HG03439 (cell line): ENCODE measurements around the gene RASGRP3.
"Not testable (repeated sequence)": the region's sequence is repeated elsewhere in the genome, so short reads cannot be mapped to it uniquely, and the experiment has no call there.

Experiments
- ATAC-seq: cut with Tn5 transposase; IDR thresholded peaks from one replicate; pipeline ENCODE4 v1.9.1; 2021; ENCODE audit warnings: mild to moderate bottlenecking, moderate library complexity; ENCODE audit not compliant: unreplicated experiment

Gene RASGRP3

GRCh38 chr2:33476131-33476792 lies at the start of gene RASGRP3:
TSS of gene RASGRP3 (plus strand) at chr2:33476649. CDS start at chr2:33515137, 38,488 bp downstream.
- ATAC-seq = peak; percentile 57

GRCh38 chr2:33426666-33427231 lies 49.7 kb upstream of the RASGRP3 start:
- ATAC-seq = no peak

DNA sequence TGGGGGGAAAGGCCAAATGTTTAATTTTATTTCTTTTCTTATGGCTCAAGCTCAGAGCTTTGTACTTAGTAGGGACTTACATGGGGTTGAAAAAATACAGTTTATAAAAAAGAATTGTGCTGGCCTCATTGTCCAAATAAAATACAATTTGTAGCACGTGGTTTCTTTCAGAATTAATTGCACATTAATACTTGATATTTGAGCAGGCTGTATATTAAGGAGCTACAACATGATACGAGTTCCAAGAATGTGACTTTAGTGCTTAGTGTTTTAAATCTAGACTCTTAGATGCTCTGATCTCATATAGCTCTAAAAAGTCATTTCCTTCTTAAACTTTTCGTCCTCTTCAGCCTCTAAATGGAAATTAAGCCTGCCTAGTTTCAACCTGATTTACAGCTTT lies 46.4 kb upstream of the RASGRP3 start:
- ATAC-seq = no peak

- ATAC-seq = no peak
Measured at GRCh38 chr2:33430856-33431255, 45.6 kb upstream of the RASGRP3 start.

DNA sequence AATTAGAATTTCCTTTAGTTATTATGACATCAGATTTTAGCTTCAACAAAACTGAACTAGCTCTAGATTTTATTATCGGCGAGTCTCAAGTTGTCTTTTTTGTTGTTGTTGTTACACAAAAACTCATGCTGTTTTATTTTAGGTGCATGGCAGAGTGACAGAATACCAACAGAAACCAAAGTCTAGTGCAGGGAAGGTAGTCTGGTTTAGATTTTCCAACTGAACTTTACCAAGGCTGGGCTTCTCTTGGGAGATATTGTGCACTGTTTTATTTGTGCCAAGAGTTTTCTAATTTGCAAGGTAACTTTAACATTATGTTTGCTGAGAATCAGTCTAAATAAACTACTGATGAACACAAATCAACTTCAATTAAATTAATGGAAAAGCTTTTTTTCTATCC lies 43.6 kb upstream of the RASGRP3 start:
- ATAC-seq = no peak

- no peak for ATAC-seq
Measured at GRCh38 chr2:33433279-33434235, 42.9 kb upstream of the RASGRP3 start.

- no peak for ATAC-seq
Measured at GRCh38 chr2:33435518-33435917, 40.9 kb upstream of the RASGRP3 start.

GRCh38 chr2:33436083-33436482 lies 40.4 kb upstream of the RASGRP3 start:
- ATAC-seq = no peak

- ATAC-seq = no peak
Measured at GRCh38 chr2:33437297-33437696, 39.2 kb upstream of the RASGRP3 start.

GRCh38 chr2:33437815-33438214 lies 38.6 kb upstream of the RASGRP3 start:
- no peak for ATAC-seq

DNA sequence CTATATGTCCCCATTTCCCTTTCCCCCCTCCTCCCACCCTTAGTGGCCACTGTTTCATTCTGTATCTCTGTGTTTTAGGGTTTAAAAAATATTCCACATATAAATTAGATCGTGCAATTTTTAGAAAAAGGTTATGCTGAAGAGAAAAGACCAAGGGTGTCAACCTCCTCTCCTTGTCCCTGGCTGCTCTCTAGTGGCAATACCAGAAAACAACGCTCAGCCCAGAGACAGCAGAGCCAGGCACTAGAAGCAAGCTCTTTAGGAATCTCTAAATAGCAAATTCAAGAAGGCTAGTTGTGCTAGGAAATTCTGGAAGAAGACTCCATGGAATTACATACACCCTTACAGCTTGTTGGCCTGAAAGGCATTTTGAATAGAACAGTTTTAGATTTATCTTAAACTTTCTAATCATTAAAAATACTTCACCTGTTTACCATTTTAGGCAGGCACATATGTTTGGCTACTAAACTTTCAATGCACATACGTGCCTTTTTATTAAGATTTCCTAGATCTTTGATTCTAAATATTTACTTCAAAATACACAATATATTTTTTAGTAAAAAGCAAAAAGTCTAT lies 35.1 kb upstream of the RASGRP3 start:
- ATAC-seq = no peak

GRCh38 chr2:33442052-33442451 lies 34.4 kb upstream of the RASGRP3 start:
- ATAC-seq = not testable (repeated sequence)

DNA sequence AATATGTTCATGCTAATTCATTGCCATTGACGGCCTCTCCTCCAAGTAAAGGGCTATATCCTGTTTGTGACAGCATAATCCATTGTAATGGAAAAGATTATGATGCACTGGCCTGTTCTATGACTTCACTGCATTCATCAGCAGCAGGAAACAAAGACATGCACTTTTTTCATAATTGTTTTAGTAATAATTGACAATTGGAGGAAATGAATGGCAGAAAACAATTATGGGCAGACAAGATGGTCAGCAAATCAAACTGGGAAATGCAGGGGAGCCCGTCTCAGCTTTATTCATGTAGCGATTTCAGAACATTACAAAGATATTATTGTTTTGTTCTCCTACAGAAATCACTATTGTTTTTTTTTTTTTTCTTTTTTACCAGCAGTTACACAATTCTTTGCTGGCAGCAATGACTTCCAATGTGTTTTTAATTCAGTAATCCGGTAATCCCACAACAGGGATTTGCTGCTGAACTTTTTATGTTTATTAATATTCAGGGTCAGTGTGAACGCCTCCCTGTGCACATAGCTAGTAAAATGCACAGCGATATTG lies 33.8 kb upstream of the RASGRP3 start:
- ATAC-seq = no peak

- no peak for ATAC-seq
Measured at GRCh38 chr2:33443274-33443829, 33.1 kb upstream of the RASGRP3 start.

DNA sequence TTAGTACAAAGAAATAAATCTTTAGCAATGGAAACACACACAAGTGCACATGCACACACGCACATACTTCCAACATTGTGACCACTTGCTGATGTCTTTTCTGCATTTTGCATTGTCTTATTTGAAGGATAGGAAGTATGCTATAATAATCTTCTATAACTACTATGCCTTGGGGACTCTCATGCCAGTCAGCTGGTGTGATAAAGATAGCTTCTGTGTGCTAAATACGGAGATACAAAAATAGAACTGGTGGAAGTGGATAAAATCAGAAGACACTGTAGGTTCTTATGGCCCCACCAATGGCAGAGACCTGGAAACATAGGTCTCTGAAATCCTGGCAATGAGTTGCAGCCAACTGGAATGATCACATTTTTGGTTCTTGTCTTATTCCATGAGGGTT lies 31.5 kb upstream of the RASGRP3 start:
- no peak for ATAC-seq

- no peak for ATAC-seq
Measured at GRCh38 chr2:33448220-33448899, 28.1 kb upstream of the RASGRP3 start.

DNA sequence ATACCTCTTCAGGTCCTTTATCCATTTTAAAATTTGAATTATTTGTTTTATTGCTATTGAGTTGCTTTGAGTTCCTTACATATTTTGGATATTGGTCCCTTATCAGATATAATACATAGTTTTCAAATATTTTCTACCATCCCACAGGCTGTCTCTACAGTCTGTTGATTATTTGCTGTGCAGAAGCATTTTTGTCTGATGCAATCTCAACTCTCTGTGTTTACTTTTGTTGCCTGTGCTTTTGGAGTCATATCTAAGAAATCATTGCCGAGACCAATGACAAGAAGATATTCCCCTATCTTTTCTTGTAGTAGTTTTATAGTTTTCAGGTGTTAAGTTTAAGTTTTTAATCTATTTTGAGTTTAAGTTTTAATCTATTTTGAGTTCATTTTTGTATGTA lies 25.2 kb upstream of the RASGRP3 start:
- ATAC-seq = no peak

- ATAC-seq = no peak
Measured at GRCh38 chr2:33451825-33452224, 24.6 kb upstream of the RASGRP3 start.

GRCh38 chr2:33452545-33452944 lies 23.9 kb upstream of the RASGRP3 start:
- no peak for ATAC-seq

- ATAC-seq = no peak
Measured at GRCh38 chr2:33453905-33454479, 22.5 kb upstream of the RASGRP3 start.
